ENCODE measurements around the gene RFTN1. TPM values are rescaled to one million over a fixed set of nuclear protein-coding genes. Genes with fewer than 3 reads are reported as not detected.

RFTN1 gene
- total RNA-seq, 1 experiment from 2014 or later, result 2.2 TPM

- Mint-ChIP-seq H3K4me3 (no peak overlapping the region), H3K27me3 (ENCODE audit: low read depth) (peaks cover 37% of the 10 kb centered on the region), H3K9me3 (peaks cover 8 to 10% of the 10 kb centered on the region in 2 experiments), H3K27ac (no peak overlapping the region), H3K4me1 (peaks cover 6 to 7% of the 10 kb centered on the region in 2 experiments), H3K36me3 (ENCODE audit: insufficient read depth in 1 of 3, low read depth in 3 of 3) (peaks cover 5 to 10% (median 8%) of the 10 kb centered on the region in 3 experiments; a peak in 6 of 7 replicates)
- Histone ChIP-seq H2AK5ac (ENCODE audit: insufficient read length, low read length) (no peak overlapping the region), H3K56ac (ENCODE audit: insufficient read length, low read depth, low read length) (no peak overlapping the region), H3K9me3 (ENCODE audit: control insufficient read depth, low read depth, low read length) (no peaks in the 10 kb centered on the region), H2BK20ac (ENCODE audit: low read depth, low read length, poor library complexity, severe bottlenecking) (no peak overlapping the region), H3K9ac (ENCODE audit: extremely low read depth, insufficient read length, low read length) (no peak overlapping the region), H2BK12ac (ENCODE audit: insufficient read length, low read depth, low read length) (no peak overlapping the region), H3K4ac (ENCODE audit: low read depth, low read length) (no peak overlapping the region), H3K79me1 (ENCODE audit: insufficient read depth, low read depth, low read length, poor library complexity, severe bottlenecking) (no peaks in the 10 kb centered on the region), H3K27me3 (ENCODE audit: insufficient read depth, low read length) (no peaks in the 10 kb centered on the region), H4K8ac (replicated peaks; ENCODE audit: insufficient read length, low read depth, low read length) (no peak overlapping the region), H2BK5ac (ENCODE audit: insufficient read length, low read length) (no peak overlapping the region), H4K20me1 (ENCODE audit: control insufficient read depth, insufficient read depth, insufficient read length) (no peaks in the 10 kb centered on the region), H4K5ac (ENCODE audit: insufficient read length, low read depth, low read length) (no peak overlapping the region), H3T11ph (ENCODE audit: low read length) (no peak overlapping the region), H4K91ac (ENCODE audit: insufficient read length, low read depth, low read length) (no peak overlapping the region), H3K23ac (ENCODE audit: insufficient read length, low read depth, low read length) (no peak overlapping the region), H3K14ac (ENCODE audit: insufficient read depth, low read length) (no peak overlapping the region), H3K18ac (ENCODE audit: insufficient read length, low read depth, low read length) (no peak overlapping the region), H2BK15ac (ENCODE audit: low read depth, low read length) (no peak overlapping the region), H3K79me2 (ENCODE audit: insufficient read depth, low read length) (no peaks in the 10 kb centered on the region), H3K23me2 (ENCODE audit: insufficient read length, low read depth, low read length, poor library complexity, severe bottlenecking) (no peaks in the 10 kb centered on the region), H3K4me2 (ENCODE audit: insufficient read depth, insufficient read length, low read length) (no peak overlapping the region), H3K27ac (ENCODE audit: insufficient read length, low read depth, low read length) (no peak overlapping the region), H2AFZ (ENCODE audit: low read length) (no peak overlapping the region), H3K4me1 (ENCODE audit: insufficient read depth, low read length) (peaks cover 4% of the 10 kb centered on the region; the same call in 1 of the 2 replicates), H2BK120ac (ENCODE audit: low read depth, low read length, poor library complexity, severe bottlenecking) (no peak overlapping the region)
- WGBS (ENCODE audit: extremely low coverage, insufficient read length, low lambda C conversion rate), result no CpG with 5 or more reads among the region's 3 CpGs
- no peak for DNase-seq
- no peak for TF ChIP-seq CTCF (conservative IDR thresholded peaks at IDR 0.05)
Observed at GRCh38 chr3:16488637-16489036, 24.9 kb downstream of the RFTN1 start.
